Ureter (tissue), 1 donor: ENCODE measurements around the gene PDCD5. TPM values are rescaled to one million over a fixed set of nuclear protein-coding genes. Genes with fewer than 3 reads are reported as not detected.

Experiments
- DNase-seq: peaks from one replicate; pipeline ENCODE4 v3.0.0-alpha.2; 2020; ENCODE audit warnings: low spot score
- total RNA-seq: library from RNA; stranded (reverse); gene quantifications from one replicate; pipeline ENCODE4 v1.2.4, GENCODE V29; 2023
- donor health status: DM: yes; HTN: yes; CAD: no.

PDCD5 gene
- total RNA-seq, 1 donor from 2014 or later: 71.8 TPM

DNA sequence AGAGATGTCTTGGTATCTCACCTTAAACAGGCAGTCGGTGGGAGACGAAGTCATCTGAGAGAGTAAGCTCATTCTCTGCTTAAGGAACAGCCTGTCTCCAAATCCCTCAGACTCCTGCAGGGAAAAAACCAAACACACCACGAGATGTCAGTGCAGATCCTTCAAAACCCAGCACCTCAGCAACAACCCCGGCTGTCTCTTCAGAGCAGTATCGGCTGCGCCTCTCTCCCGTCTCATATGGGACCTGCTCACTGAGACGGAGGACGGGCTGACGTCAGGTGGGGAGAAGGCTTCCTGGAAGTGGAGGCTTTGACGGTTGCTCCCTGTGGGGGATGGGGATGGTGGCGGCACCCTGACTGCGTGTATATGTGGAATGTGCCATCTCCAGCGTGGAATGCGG lies 50.4 kb downstream of the PDCD5 start:
- DNase-seq: no peak

Other genes starting within 250 kb of the PDCD5 start
- gene ZNF507, start 235.6 kb upstream of the PDCD5 start, total RNA-seq: 37.5 TPM
- 43.1 TPM for gene DPY19L3, start 175.4 kb upstream of the PDCD5 start, total RNA-seq
- 53.7 TPM for gene ANKRD27, start 94.0 kb downstream of the PDCD5 start, total RNA-seq
- 0.16 TPM for gene RGS9BP, start 94.7 kb downstream of the PDCD5 start, total RNA-seq
- gene NUDT19, start 110.6 kb downstream of the PDCD5 start, total RNA-seq: 17.0 TPM
- 0.34 TPM for gene TDRD12, start 138.6 kb downstream of the PDCD5 start, total RNA-seq